SK-N-SH (cell line): ENCODE data around the gene RNU11. TPM values are rescaled to one million over a fixed set of nuclear protein-coding genes. Genes with fewer than 3 reads are reported as not detected.

Experiments
- CTCF ChIA-PET: fragments of 300-600, 350-600 bp; formaldehyde crosslinking; extraction: SDS; loops from one replicate; lab custom pipeline; 2021; lab: Yijun Ruan, JAX
- POLR2A ChIA-PET: fragments of 350-600 bp; sonication (Branson Sonifier 250); formaldehyde crosslinking; extraction: SDS; loops from one replicate; lab custom pipeline; 2020; ENCODE audit warnings: antibody characterized with exemption, inconsistent platforms; lab: Yijun Ruan, JAX
- DNase-seq: peaks from one replicate; pipeline ENCODE4 v3.0.0; 2012
- H2AFZ ChIP-seq: fragments of 200-600 bp; sonication (generic); 2 replicates; pipeline ENCODE4 v1.8.1; 2016; ENCODE audit warnings: antibody characterized with exemption, mild to moderate bottlenecking, low read depth
- H3F3A ChIP-seq: fragments of 200-600 bp; sonication (generic); replicated peaks from 2 replicates; pipeline ENCODE3; 2016; ENCODE audit warnings: antibody characterized with exemption, mild to moderate bottlenecking; ENCODE audit not compliant: insufficient read depth
- H3K27ac ChIP-seq, 2 experiments: fragments of 200-500 bp in 1 of 2; fragments of 200-600 bp in 1 of 2; sonication (Bioruptor generic) in 1 of 2; sonication (generic), shearing (Covaris generic) in 1 of 2; 2 replicates each; pipeline versions ENCODE4 v1.5.1 to v1.6.1; 2014 to 2016; ENCODE audit warnings: low read depth in 2 of 2, inconsistent platforms in 1 of 2, low read length in 1 of 2, mild to moderate bottlenecking in 1 of 2, mixed read lengths in 1 of 2
- H3K27me3 ChIP-seq: fragments of 200-600 bp; sonication (generic), shearing (Covaris generic); 2 replicates; pipeline ENCODE4 v1.6.1; 2016; ENCODE audit warnings: mixed run types; ENCODE audit not compliant: insufficient read depth
- H3K36me3 ChIP-seq, 2 experiments: fragments of 200-500 bp in 1 of 2; fragments of 200-600 bp in 1 of 2; sonication (Bioruptor generic) in 1 of 2; sonication (generic) in 1 of 2; replicated peaks in 1 of 2; 2 replicates each; pipeline versions ENCODE3 to v1.5.1; 2014 to 2016; ENCODE audit warnings: low read length in 1 of 2, mild to moderate bottlenecking in 1 of 2; ENCODE audit not compliant: insufficient read depth in 2 of 2, control insufficient read depth in 1 of 2
- H3K4me1 ChIP-seq, 2 experiments: fragments of 200-500 bp in 1 of 2; fragments of 200-600 bp in 1 of 2; sonication (Bioruptor generic) in 1 of 2; sonication (generic), shearing (Covaris generic) in 1 of 2; 2 replicates each; pipeline versions ENCODE4 v1.5.1 to v1.6.1; 2014 to 2016; ENCODE audit warnings: low read depth in 1 of 2, low read length in 1 of 2, mixed run types in 1 of 2; ENCODE audit not compliant: insufficient read depth in 2 of 2, control insufficient read depth in 1 of 2
- H3K4me2 ChIP-seq: fragments of 200-600 bp; sonication (generic), shearing (Covaris generic); 2 replicates; pipeline ENCODE4 v1.6.1; 2017; ENCODE audit warnings: mixed run types
- H3K4me3 ChIP-seq, 2 experiments: fragments of 200-500 bp in 1 of 2; fragments of 200-600 bp in 1 of 2; sonication (Bioruptor generic) in 1 of 2; sonication (generic), shearing (Covaris generic) in 1 of 2; 2 replicates each; pipeline versions ENCODE4 v1.5.1 to v1.8.1; 2014 to 2016; ENCODE audit warnings: low read depth in 2 of 2, inconsistent platforms in 1 of 2, low read length in 1 of 2, mild to moderate bottlenecking in 1 of 2, mixed read lengths in 1 of 2, moderate library complexity in 1 of 2
- H3K79me2 ChIP-seq: fragments of 200-600 bp; sonication (generic); 2 replicates; pipeline ENCODE4 v1.8.1; 2017; ENCODE audit warnings: mild to moderate bottlenecking; ENCODE audit not compliant: insufficient read depth
- H3K9ac ChIP-seq: fragments of 200-600 bp; sonication (generic); 2 replicates; pipeline ENCODE4 v1.6.1; 2017; ENCODE audit warnings: mixed run types
- H3K9me2 ChIP-seq: fragments of 200-600 bp; sonication (generic); 2 replicates; pipeline ENCODE4 v1.6.1; 2017; ENCODE audit warnings: mixed run types
- H3K9me3 ChIP-seq: fragments of 200-600 bp; sonication (generic); 2 replicates; pipeline ENCODE4 v1.6.1; 2017; ENCODE audit warnings: mixed run types, mild to moderate bottlenecking, moderate library complexity
- H4K20me1 ChIP-seq: fragments of 200-600 bp; sonication (generic); 2 replicates; pipeline ENCODE4 v1.6.1; 2017; ENCODE audit warnings: mild to moderate bottlenecking, mixed run types; ENCODE audit not compliant: insufficient read depth
- CHD2 ChIP-seq: fragments of 150-350 bp; IDR thresholded peaks from 2 replicates; pipeline ENCODE4 v1.6.1; 2018; ENCODE audit warnings: low read length; ENCODE audit not compliant: partially characterized antibody
- ELF1 ChIP-seq: IDR thresholded peaks from 2 replicates; pipeline ENCODE4 v1.4.0; 2012
- FOSL2 ChIP-seq: IDR thresholded peaks from 2 replicates; pipeline ENCODE4 v1.4.0; 2012; ENCODE audit warnings: low read depth, mild to moderate bottlenecking, moderate library complexity, borderline replicate concordance
- GATA2 ChIP-seq: sonication (generic); formaldehyde crosslinking; IDR thresholded peaks from 2 replicates; pipeline ENCODE4 v1.5.0; 2020; ENCODE audit warnings: mild to moderate bottlenecking, missing genetic modification reagents
- RAD21 ChIP-seq: IDR thresholded peaks from 2 replicates; pipeline ENCODE4 v1.6.1; 2012; ENCODE audit warnings: mild to moderate bottlenecking, low read length
- RFX5 ChIP-seq: IDR thresholded peaks from 2 replicates; pipeline ENCODE4 v1.6.1; 2012; ENCODE audit warnings: mild to moderate bottlenecking, improper control_type of control experiment, low read length
- TEAD4 ChIP-seq: IDR thresholded peaks from 2 replicates; pipeline ENCODE4 v1.4.0; 2012; ENCODE audit warnings: mild to moderate bottlenecking, borderline replicate concordance; ENCODE audit not compliant: insufficient read depth
- WGBS: methylation state at CpG from one replicate; pipeline ENCODE4 v1.1.6; 2017; ENCODE audit warnings: low lambda C conversion rate; 5-methylcytosine and 5-hydroxymethylcytosine counted together
- polyA plus RNA-seq, 3 experiments: library from polyadenylated mRNA; depleted of rRNA; stranded (reverse); fragments of >200 nt; gene quantifications; 2 replicates each; pipeline ENCODE4 v1.2.3, GENCODE V29; 2012
- TF ChIP-seq, protein P1 (sequence below): IDR thresholded peaks from 2 replicates; pipeline ENCODE4 v1.6.1; 2012; ENCODE audit warnings: mild to moderate bottlenecking, low read depth, low read length, moderate library complexity

RNU11 gene
- polyA plus RNA-seq, 1 of the 3 experiments (the other 2 are of a cell fraction), result not detected

DNA sequence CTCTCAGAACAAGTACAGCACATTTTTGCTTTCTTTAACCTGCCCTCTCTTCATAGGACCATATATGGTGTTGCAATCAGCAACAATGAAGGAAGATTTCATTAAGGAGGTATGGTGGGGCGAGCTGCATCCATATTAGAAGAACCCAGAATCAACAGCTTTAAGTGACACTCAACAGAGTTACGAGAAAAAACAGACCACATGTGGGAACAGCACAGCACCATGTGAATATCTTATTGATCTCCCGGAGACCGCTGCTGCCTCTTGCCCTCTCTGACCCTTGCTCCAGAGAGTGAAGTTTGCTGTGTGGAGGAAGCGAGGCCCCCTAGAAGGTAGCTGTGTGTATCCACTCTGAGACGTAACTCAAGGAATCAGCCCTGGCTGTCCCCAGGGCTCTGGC lies 43.4 kb upstream of the RNU11 start (continued):
- TF ChIP-seq, protein P1, sequence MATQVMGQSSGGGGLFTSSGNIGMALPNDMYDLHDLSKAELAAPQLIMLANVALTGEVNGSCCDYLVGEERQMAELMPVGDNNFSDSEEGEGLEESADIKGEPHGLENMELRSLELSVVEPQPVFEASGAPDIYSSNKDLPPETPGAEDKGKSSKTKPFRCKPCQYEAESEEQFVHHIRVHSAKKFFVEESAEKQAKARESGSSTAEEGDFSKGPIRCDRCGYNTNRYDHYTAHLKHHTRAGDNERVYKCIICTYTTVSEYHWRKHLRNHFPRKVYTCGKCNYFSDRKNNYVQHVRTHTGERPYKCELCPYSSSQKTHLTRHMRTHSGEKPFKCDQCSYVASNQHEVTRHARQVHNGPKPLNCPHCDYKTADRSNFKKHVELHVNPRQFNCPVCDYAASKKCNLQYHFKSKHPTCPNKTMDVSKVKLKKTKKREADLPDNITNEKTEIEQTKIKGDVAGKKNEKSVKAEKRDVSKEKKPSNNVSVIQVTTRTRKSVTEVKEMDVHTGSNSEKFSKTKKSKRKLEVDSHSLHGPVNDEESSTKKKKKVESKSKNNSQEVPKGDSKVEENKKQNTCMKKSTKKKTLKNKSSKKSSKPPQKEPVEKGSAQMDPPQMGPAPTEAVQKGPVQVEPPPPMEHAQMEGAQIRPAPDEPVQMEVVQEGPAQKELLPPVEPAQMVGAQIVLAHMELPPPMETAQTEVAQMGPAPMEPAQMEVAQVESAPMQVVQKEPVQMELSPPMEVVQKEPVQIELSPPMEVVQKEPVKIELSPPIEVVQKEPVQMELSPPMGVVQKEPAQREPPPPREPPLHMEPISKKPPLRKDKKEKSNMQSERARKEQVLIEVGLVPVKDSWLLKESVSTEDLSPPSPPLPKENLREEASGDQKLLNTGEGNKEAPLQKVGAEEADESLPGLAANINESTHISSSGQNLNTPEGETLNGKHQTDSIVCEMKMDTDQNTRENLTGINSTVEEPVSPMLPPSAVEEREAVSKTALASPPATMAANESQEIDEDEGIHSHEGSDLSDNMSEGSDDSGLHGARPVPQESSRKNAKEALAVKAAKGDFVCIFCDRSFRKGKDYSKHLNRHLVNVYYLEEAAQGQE, result no peak
- TF ChIP-seq RAD21 (no peak), GATA2 (CRISPR knock-in tag) (no peak)

DNA sequence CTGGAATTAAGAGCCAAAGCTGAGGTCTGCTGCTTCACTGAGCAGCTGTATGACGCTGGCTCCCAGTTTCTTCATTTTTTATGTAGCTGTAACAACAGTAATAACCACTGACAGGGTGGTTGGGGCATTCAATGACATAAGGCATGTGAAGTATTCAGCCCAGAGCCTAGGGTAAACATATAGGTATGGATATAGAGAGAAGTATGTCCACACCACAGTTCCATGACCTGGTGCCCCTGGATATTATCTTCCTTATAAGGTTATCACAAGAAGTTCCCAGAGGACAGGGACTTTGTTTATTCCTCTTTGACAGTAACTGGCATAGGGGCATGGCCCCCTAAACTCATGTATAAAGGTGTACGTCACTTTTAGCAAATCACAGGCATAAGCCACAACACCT lies 41.6 kb upstream of the RNU11 start:
- Histone ChIP-seq H3K4me1 (peaks cover 0 to 9% of the 10 kb centered on the region in 2 experiments; a peak in 3 of 4 replicates), H3K27ac (no peak overlapping the region), H3K4me2 (no peak overlapping the region), H3F3A (peaks cover 21% of the 10 kb centered on the region), H3K36me3 (peaks cover 13 to 29% of the 10 kb centered on the region in 2 experiments), H3K9me3 (no peaks in the 10 kb centered on the region), H2AFZ (no peak overlapping the region), H3K9ac (no peak overlapping the region), H4K20me1 (no peaks in the 10 kb centered on the region), H3K9me2 (no peaks in the 10 kb centered on the region), H3K4me3 (no peak overlapping the region), H3K79me2 (no peaks in the 10 kb centered on the region), H3K27me3 (no peaks in the 10 kb centered on the region)
- no peak for TF ChIP-seq ELF1
- no peak for TF ChIP-seq CHD2
- no peak for TF ChIP-seq FOSL2
- TF ChIP-seq TEAD4, result no peak
- TF ChIP-seq RFX5, result no peak
- TF ChIP-seq, protein P1, result no peak
- WGBS, result 100% methylated on average over 2 of the region's 2 CpGs
- DNase-seq, result no peak
- CTCF ChIA-PET, result interaction anchor here (0.6 to 6.4 kb wide), 3 partner anchors 24 to 248 kb away, joined by 3 to 48 read pairs (median 46); no protein-coding TSS in a partner anchor
- POLR2A ChIA-PET, result interaction anchor here (2.8 kb wide), 1 partner anchor 25 kb away, joined by 6 read pairs; no protein-coding TSS in a partner anchor
